D341Med (cell line): ENCODE measurements around the gene PPP2R2B.
"Not testable (repeated sequence)": the region's sequence is repeated elsewhere in the genome, so short reads cannot be mapped to it uniquely, and the experiment has no call there.

Source experiments
- DNase-seq: peaks from one replicate; pipeline ENCODE4 v3.0.0; 2012; ENCODE audit warnings: low spot score

Gene PPP2R2B

DNA sequence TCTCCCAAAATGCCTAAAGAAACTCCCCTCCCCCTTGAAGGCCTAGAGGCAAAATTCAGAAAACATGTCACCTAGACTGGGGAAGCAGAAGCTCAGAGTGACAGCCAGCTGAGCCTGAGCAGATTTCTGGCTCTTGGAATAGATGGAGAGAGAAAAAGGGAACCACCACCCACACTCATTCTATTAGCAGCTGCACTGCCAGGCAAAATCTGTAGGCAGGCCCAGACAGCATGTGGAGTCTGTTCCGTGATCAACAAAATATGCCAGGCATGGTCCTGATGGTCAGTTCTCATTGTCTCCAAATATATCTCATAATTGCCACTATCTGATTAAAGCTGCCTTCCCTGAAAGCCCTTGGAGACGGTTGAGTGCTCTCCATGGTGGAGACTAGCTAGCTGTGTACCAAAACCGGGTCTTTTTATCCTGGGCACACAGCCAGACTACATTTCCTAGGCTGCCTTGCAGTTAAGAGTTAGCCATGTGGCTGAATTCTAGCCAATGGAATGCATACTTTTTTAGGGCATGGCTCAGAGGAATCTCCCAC, 230.8 kb downstream of the PPP2R2B start:
- peak; percentile 34 for DNase-seq

DNA sequence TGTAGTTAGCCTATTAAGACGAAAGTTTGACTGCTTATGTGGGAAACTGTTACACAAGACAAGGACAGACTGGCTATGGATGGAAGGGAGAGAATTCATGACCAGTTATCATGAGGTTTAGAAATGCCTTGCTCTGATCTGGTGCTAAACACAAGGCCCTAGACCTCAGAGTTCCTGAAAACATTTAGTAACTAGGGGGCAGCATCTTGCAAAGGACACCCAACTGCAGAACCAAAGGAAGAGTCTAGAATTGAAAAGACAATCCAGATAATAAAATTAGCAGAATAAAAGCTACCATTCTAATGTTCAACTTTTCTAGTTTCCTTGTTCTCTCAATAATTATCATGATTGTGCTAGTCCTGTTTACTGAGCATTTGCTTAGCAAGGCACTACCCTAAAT, 232.1 kb downstream of the PPP2R2B start:
- no peak for DNase-seq

- DNase-seq = no peak
Measured at GRCh38 chr5:146645342-146645741, 233.2 kb downstream of the PPP2R2B start.

DNA sequence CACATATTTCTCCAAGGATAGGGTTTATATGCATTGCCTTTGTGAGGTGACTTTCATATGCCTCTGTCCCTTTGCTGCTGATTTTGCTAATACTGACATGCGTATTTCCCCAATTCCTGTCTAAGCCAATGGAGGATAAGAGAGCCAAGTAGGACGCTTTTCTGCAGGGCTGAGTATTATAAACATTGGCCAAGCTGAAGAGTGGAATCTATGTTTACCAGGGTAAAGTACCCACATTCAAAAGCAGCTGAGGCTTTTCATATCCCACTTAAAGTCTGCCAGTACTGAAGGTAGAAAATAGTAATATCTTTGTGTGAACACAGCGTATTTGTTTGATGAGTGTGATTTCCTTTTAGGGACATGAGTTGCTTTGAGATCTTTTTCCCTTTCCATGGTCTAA, 233.7 kb downstream of the PPP2R2B start:
- DNase-seq = no peak

- DNase-seq = no peak
Measured at GRCh38 chr5:146643776-146644175, 234.8 kb downstream of the PPP2R2B start.

DNA sequence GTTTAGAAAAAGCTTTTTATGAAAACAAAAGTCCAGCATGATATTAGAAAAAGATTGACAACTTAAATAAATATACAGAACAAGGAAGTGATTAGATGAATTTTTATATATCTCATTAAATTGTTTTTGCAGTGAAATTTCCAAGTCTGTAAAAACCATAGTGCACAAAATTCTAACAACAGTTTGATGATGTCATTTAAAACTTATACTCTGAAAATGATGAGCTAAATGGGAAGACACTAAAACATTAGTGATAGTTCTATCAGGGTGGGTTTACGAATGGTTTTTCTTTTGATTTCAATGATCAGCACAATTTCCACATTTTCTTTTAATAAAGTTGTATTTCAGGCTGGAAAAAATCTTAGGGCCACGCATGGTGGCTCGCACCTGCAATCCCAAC, 236.1 kb downstream of the PPP2R2B start:
- DNase-seq = no peak

GRCh38 chr5:146641941-146642340, 236.6 kb downstream of the PPP2R2B start:
- peak; percentile 31 for DNase-seq

- DNase-seq = no peak
Measured at GRCh38 chr5:146640285-146640896, 238.2 kb downstream of the PPP2R2B start.

DNA sequence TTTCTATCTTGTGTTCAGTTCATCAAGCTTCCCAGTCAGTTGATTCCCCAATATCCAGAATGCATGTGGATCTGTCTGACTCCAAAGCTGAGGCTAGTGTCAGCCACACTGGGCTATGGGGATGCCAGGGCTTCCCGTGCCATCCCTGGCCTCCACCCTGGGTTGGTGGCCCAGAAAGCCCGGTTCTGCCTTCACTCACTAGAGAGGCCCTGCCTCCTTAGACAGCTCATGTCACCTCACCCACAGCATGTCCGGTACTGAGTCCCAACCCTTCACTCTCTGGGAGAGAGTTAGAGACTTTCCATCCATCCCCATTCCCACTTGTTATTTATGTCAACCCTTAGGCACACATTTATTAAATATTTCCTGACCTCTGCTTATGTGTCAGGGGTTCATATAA, 243.1 kb downstream of the PPP2R2B start:
- no peak for DNase-seq

- DNase-seq = no peak
Measured at GRCh38 chr5:146633323-146633764, 245.2 kb downstream of the PPP2R2B start.

DNA sequence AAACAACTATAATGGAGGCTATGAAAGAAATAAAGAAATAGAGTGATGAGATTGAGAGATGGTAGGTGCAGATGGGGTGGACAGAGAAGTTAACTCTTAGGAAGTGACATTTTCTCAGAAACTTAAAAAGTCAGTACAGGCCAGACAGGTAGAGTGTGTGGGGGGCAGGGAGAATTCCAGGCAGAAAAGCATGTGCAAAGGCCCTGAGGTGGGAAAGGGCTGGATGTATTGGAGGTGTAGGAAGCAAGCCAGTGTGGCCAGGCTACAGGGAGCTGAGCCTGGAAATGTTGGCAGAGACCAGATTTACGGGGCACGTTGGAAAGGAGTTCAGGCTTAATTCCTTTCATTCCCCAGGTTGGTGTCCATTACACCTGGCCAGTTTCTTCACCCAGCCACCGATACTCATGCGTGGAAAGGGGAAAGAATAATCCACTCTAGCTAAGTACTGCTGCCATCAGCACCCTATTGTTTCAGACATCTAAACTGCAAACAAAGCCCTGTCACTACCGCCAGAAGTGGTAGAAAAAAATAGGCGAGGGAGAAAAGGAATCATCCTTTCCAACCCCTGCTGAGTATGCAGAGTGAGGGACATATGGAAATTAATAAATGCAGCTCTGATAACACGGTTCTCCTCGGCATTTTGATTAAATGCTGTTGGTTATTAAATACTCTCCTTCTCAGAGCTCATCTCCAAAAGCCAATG, 245.8 kb downstream of the PPP2R2B start:
- no peak for DNase-seq

GRCh38 chr5:146630472-146630871, 248.1 kb downstream of the PPP2R2B start:
- DNase-seq = no peak

- DNase-seq = no peak
Measured at GRCh38 chr5:146628950-146629349, 249.6 kb downstream of the PPP2R2B start.

DNA sequence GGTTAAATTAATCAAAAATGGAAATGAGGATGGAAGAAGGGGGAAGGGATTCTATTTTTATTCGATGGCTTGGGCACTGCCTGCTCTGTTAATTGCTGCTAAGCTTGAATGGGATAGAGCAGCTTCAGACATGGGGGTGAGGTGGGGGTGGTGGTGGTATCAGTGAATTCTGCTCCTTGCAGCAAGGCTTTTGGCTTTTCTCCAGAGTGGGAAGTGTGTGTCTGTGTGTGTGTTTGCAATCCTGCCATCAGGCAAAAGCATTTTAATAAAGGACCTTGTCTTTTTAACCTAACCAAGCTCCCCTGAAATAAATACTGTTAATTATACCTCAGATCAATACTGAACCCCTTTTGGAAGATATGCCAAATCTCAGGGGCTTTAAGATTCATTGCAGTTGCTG, 251.6 kb downstream of the PPP2R2B start:
- DNase-seq = no peak

- DNase-seq = no peak
Measured at GRCh38 chr5:146624179-146624578, 254.4 kb downstream of the PPP2R2B start.

GRCh38 chr5:146623666-146624065, 254.9 kb downstream of the PPP2R2B start:
- DNase-seq = no peak

GRCh38 chr5:146623009-146623408, 255.5 kb downstream of the PPP2R2B start:
- DNase-seq = no peak

DNA sequence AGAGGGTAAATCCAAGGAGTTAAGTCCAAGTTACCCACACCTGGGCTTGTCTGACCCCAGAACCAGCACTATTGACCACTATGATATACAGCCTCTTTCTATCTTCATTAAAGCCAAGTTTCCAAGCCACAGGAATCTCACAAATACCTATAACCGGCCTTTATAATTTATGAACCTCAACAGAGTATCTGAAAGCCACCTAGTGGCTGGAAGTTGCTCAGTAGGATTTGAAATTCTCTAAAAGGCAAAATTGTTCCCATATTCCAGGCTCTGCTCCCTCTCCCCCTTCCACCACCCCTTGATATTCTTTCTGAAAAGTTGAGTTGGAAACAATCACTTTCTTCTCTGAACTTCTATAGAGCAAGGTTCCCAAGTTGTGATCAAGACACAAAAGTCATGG, 256.2 kb downstream of the PPP2R2B start:
- DNase-seq = no peak

GRCh38 chr5:146620669-146621051, 257.9 kb downstream of the PPP2R2B start:
- no peak for DNase-seq

GRCh38 chr5:146620031-146620668, 258.4 kb downstream of the PPP2R2B start:
- no peak for DNase-seq

DNA sequence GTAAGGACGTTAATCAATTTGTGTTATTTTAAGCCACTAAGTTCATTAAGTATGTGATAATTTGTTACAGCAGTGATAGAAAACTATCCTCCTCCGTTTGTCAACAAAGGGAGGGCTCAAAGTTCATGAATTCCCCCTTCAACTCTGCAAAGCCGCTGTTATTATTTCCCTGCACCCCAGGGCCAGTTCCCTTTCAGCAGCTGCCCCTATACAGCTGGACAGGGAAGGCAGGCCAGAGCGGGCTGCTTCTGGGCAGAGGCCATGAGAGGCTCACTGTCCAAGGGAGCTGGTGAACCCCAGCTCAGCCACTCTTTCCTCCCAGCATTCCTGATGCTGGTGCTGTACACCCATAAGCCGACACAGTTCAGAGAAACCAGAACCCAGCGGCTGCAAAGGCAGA, 260.1 kb downstream of the PPP2R2B start:
- no peak for DNase-seq

GRCh38 chr5:146609731-146610130, 268.8 kb downstream of the PPP2R2B start:
- DNase-seq = not testable (repeated sequence)

- DNase-seq = no peak
Measured at GRCh38 chr5:146607659-146608332, 270.8 kb downstream of the PPP2R2B start.
